IMR-90 (cell line): Measurements from ENCODE around the gene F11. TPM values are rescaled to one million over a fixed set of nuclear protein-coding genes. Genes with fewer than 3 reads are reported as not detected.
"Not testable (repeated sequence)": the region's sequence is repeated elsewhere in the genome, so short reads cannot be mapped to it uniquely, and the experiment has no call there.

Experiments used
- ATAC-seq: fragments of 200-7000 bp; cut with Tn5 transposase; 2 replicates; pipeline ENCODE4 v1.9.1; 2020; ENCODE audit warnings: low read depth, mild to moderate bottlenecking, moderate library complexity
- BruUV-seq: library from RNA; stranded (reverse); fragments of 400-500 nt; replicated peaks from 2 replicates; lab custom pipeline; 2021; lab: Mats Ljungman, UMichigan
- CTCF ChIA-PET: fragments of 300-600 bp; formaldehyde crosslinking; extraction: SDS; loops from one replicate; lab custom pipeline; 2021; ENCODE audit warnings: antibody characterized with exemption; lab: Yijun Ruan, JAX
- POLR2A ChIA-PET: fragments of 300-600 bp; sonication (Branson Sonifier 250); formaldehyde crosslinking; loops from one replicate; lab custom pipeline; 2022; ENCODE audit warnings: antibody characterized with exemption; ENCODE audit not compliant: unreplicated experiment; lab: Charles Lee
- DNase-seq: peaks from one replicate; pipeline ENCODE4 v3.0.0; 2013
- H2AFZ ChIP-seq: replicated peaks from 2 replicates; pipeline ENCODE3; 2013; ENCODE audit warnings: low read length, mild to moderate bottlenecking; ENCODE audit not compliant: poor library complexity
- H2AK5ac ChIP-seq: 2 replicates; pipeline ENCODE4 v1.6.1; 2013; ENCODE audit warnings: low read depth, low read length, inconsistent platforms
- H2AK9ac ChIP-seq: replicated peaks from 2 replicates; pipeline ENCODE3; 2013; ENCODE audit warnings: mild to moderate bottlenecking, low read depth, low read length, moderate library complexity; ENCODE audit not compliant: poor library complexity
- H2BK120ac ChIP-seq: 2 replicates; pipeline ENCODE4 v1.6.1; 2013; ENCODE audit warnings: low read depth, low read length, inconsistent platforms
- H2BK15ac ChIP-seq: 3 replicates; pipeline ENCODE4 v1.6.1; 2013; ENCODE audit warnings: low read depth, low read length, inconsistent platforms
- H2BK20ac ChIP-seq: 2 replicates; pipeline ENCODE4 v1.6.1; 2013; ENCODE audit warnings: low read depth, mild to moderate bottlenecking, inconsistent platforms, low read length, moderate library complexity
- H2BK5ac ChIP-seq: 2 replicates; pipeline ENCODE4 v1.6.1; 2013; ENCODE audit warnings: mild to moderate bottlenecking, low read depth, low read length, inconsistent platforms; ENCODE audit not compliant: poor library complexity, severe bottlenecking
- H3K14ac ChIP-seq: replicated peaks from 2 replicates; pipeline ENCODE4 v1.6.1; 2013; ENCODE audit warnings: low read depth, low read length, inconsistent platforms
- H3K18ac ChIP-seq: 2 replicates; pipeline ENCODE4 v1.6.1; 2013; ENCODE audit warnings: low read depth, low read length, control low read depth
- H3K23ac ChIP-seq: 2 replicates; pipeline ENCODE4 v1.6.1; 2013; ENCODE audit warnings: low read depth, low read length, inconsistent platforms
- H3K27ac ChIP-seq: 2 replicates; pipeline ENCODE4 v1.5.1; 2013; ENCODE audit warnings: mild to moderate bottlenecking, control low read depth, low read length; ENCODE audit not compliant: insufficient read depth
- H3K27me3 ChIP-seq: 2 replicates; pipeline ENCODE4 v1.6.1; 2013; ENCODE audit warnings: low read length; ENCODE audit not compliant: control insufficient read depth, insufficient read depth
- H3K36me3 ChIP-seq: 2 replicates; pipeline ENCODE4 v1.6.1; 2013; ENCODE audit warnings: low read length, mixed read lengths; ENCODE audit not compliant: control insufficient read depth, insufficient read depth
- H3K4ac ChIP-seq: 2 replicates; pipeline ENCODE4 v1.6.1; 2013; ENCODE audit warnings: low read depth, low read length, inconsistent platforms
- H3K4me1 ChIP-seq: 2 replicates; pipeline ENCODE4 v1.6.1; 2013; ENCODE audit warnings: low read length, mixed read lengths; ENCODE audit not compliant: control insufficient read depth, insufficient read depth
- H3K4me2 ChIP-seq: 2 replicates; pipeline ENCODE4 v1.6.1; 2013; ENCODE audit warnings: low read depth, mild to moderate bottlenecking, control low read depth, low read length, moderate library complexity
- H3K4me3 ChIP-seq: 2 replicates; pipeline ENCODE4 v1.5.1; 2013; ENCODE audit warnings: low read depth, mild to moderate bottlenecking, control low read depth, low read length, moderate library complexity; ENCODE audit not compliant: insufficient read depth
- H3K56ac ChIP-seq: 2 replicates; pipeline ENCODE4 v1.6.1; 2013; ENCODE audit warnings: low read length, inconsistent platforms; ENCODE audit not compliant: insufficient read depth; ENCODE audit errors: extremely low read depth
- H3K79me1 ChIP-seq, 2 experiments: 2 replicates each; pipeline ENCODE4 v1.6.1; 2013; ENCODE audit warnings: low read length in 2 of 2, inconsistent platforms in 1 of 2, low read depth in 1 of 2
- H3K9ac ChIP-seq: 2 replicates; pipeline ENCODE4 v1.6.1; 2013; ENCODE audit warnings: low read depth, low read length, control low read depth
- H3K9me1 ChIP-seq: 2 replicates; pipeline ENCODE4 v1.6.1; 2013; ENCODE audit warnings: low read length, inconsistent platforms; ENCODE audit not compliant: insufficient read depth
- H3K9me3 ChIP-seq: 2 replicates; pipeline ENCODE4 v1.6.1; 2013; ENCODE audit warnings: low read length; ENCODE audit not compliant: control insufficient read depth, insufficient read depth
- H4K20me1 ChIP-seq: 2 replicates; pipeline ENCODE4 v1.6.1; 2013; ENCODE audit warnings: low read length, inconsistent platforms; ENCODE audit not compliant: insufficient read depth
- H4K5ac ChIP-seq: 2 replicates; pipeline ENCODE4 v1.6.1; 2013; ENCODE audit warnings: mild to moderate bottlenecking, low read depth, low read length, control low read depth
- H4K8ac ChIP-seq, 2 experiments: 2 replicates each; pipeline ENCODE4 v1.6.1; 2013; ENCODE audit warnings: low read depth in 2 of 2, low read length in 2 of 2, control low read depth in 1 of 2, inconsistent platforms in 1 of 2
- H4K91ac ChIP-seq: 2 replicates; pipeline ENCODE4 v1.6.1; 2013; ENCODE audit warnings: low read depth, low read length, inconsistent platforms; ENCODE audit not compliant: insufficient read depth
- WGBS, 2 experiments: methylation state at CpG; one replicate each; pipeline versions ENCODE4 v1.1.5 to v1.1.7; 2013; ENCODE audit warnings: missing lambda C conversion rate in 2 of 2; ENCODE audit not compliant: insufficient read length in 1 of 2; ENCODE audit errors: extremely low coverage in 2 of 2; 5-methylcytosine and 5-hydroxymethylcytosine counted together
- dilution Hi-C: fragments of 300-500 bp; cut with HindIII; formaldehyde crosslinking; loops from one replicate; pipeline ENCODE4 v1.14.3; 2018; ENCODE audit warnings: low sequenced_read_pairs; ENCODE audit not compliant: unreplicated experiment
- in situ Hi-C: fragments of 300-500 bp; cut with MboI; formaldehyde crosslinking; loops from 3 replicates; pipeline ENCODE4 v1.14.3; 2019; ENCODE audit warnings: low sequenced_read_pairs, inconsistent platforms, mixed read lengths
- intact Hi-C: fragments of 100-400 bp; cut with micrococcal nuclease; formaldehyde crosslinking; loops from 2 replicates; pipeline ENCODE4 v1.10.0; 2022
- polyA plus RNA-seq, 3 experiments: library from polyadenylated mRNA; depleted of rRNA; stranded (reverse); fragments of >200 nt; gene quantifications; 2 replicates each; pipeline ENCODE4 v1.2.3, GENCODE V29; 2012; ENCODE audit warnings: low replicate concordance in 1 of 3
- total RNA-seq: library from RNA; depleted of rRNA; stranded (reverse); fragments of >200 nt; gene quantifications from 2 replicates; pipeline ENCODE4 v1.2.3, GENCODE V29; 2012

The F11 gene
- total and polyA plus RNA-seq, 2 of the 4 experiments (the other 2 are of a cell fraction) = not detected

DNA sequence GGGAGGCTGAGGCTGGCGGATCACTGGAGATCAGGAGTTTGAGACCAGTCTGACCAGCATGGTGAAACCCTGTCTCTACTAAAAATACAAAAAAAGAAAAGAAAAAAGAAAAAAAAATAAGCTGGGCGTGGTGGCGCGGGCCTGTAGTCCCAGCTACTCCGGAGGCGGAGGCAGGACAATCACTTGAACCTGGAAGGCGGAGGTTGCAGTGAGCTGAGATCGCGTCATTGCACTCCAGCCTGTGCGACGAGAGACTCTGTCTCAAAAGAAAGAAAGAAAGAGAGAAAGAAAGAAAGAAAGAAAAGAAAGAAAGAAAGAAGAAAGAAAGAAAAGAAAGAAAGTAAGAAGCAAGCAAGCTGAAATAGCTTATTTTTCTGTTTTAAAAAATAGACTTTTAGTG, 739 bp upstream of the F11 start:
- H3K4me3 ChIP-seq, H3K4me1 ChIP-seq, CTCF ChIA-PET, H2AFZ ChIP-seq, H3K56ac ChIP-seq, H4K8ac ChIP-seq, H2BK15ac ChIP-seq, H4K91ac ChIP-seq, ATAC-seq, H3K9ac ChIP-seq, H3K14ac ChIP-seq, H3K27ac ChIP-seq, DNase-seq, BruUV-seq, dilution Hi-C loops, H4K5ac ChIP-seq, H2AK9ac ChIP-seq, intact Hi-C loops, H2BK5ac ChIP-seq, H3K23ac ChIP-seq, H3K4me2 ChIP-seq, H3K18ac ChIP-seq, H3K4ac ChIP-seq, H3K9me1 ChIP-seq, H3K36me3 ChIP-seq, H3K9me3 ChIP-seq, H3K27me3 ChIP-seq, in situ Hi-C loops, H4K20me1 ChIP-seq, H3K79me1 ChIP-seq, H2AK5ac ChIP-seq, H2BK20ac ChIP-seq, H2BK120ac ChIP-seq: not testable (repeated sequence)
- no CpG with 5 or more reads among the region's 11 CpGs for WGBS, 2 experiments
- POLR2A ChIA-PET = interaction anchor here (0.6 kb wide), 2 partner anchors 25 to 87 kb away, joined by 3 read pairs; no protein-coding TSS in a partner anchor
